CD14-positive monocyte (primary cell): ENCODE data around the gene HNF1B. TPM values are rescaled to one million over a fixed set of nuclear protein-coding genes. Genes with fewer than 3 reads are reported as not detected.

ENCODE experiments used
- DNase-seq, 3 donors: peaks; one replicate each; pipeline ENCODE4 v3.0.0-alpha.2; 2011 to 2022
- H2AFZ ChIP-seq: 2 replicates; pipeline ENCODE4 v1.6.0; 2012; ENCODE audit warnings: mild to moderate bottlenecking, low read depth, low read length, inconsistent platforms; ENCODE audit not compliant: insufficient read depth, poor library complexity, severe bottlenecking
- H3K27ac ChIP-seq, 2 donors: 1 replicate in 1 of 2; 2 replicates in 1 of 2; pipeline ENCODE4 v1.5.1; 2012 to 2013; ENCODE audit warnings: low read length in 2 of 2, control low read depth in 1 of 2, inconsistent platforms in 1 of 2, low read depth in 1 of 2, mild to moderate bottlenecking in 1 of 2
- H3K27me3 ChIP-seq, 2 donors: one replicate each; pipeline versions ENCODE4 v1.6.0 to v1.6.1; 2011 to 2013; ENCODE audit warnings: low read length in 2 of 2; ENCODE audit not compliant: control insufficient read depth in 2 of 2, insufficient read depth in 2 of 2
- H3K36me3 ChIP-seq, 2 donors: replicated peaks in 1 of 2; 1 replicate in 1 of 2; 2 replicates in 1 of 2; pipeline versions ENCODE4 v1.5.1 to v1.6.1; 2012 to 2013; ENCODE audit warnings: low read length in 2 of 2, control low read depth in 1 of 2, inconsistent platforms in 1 of 2, mild to moderate bottlenecking in 1 of 2; ENCODE audit not compliant: insufficient read depth in 2 of 2, control insufficient read depth in 1 of 2
- H3K4me1 ChIP-seq, 2 donors: 1 replicate in 1 of 2; 2 replicates in 1 of 2; pipeline versions ENCODE4 v1.5.1 to v1.6.1; 2012 to 2013; ENCODE audit warnings: low read length in 2 of 2, control low read depth in 1 of 2, inconsistent platforms in 1 of 2, mild to moderate bottlenecking in 1 of 2, moderate library complexity in 1 of 2; ENCODE audit not compliant: insufficient read depth in 2 of 2, control insufficient read depth in 1 of 2
- H3K4me2 ChIP-seq: replicated peaks from 2 replicates; pipeline ENCODE3; 2012; ENCODE audit warnings: low read length, moderate library complexity, mild to moderate bottlenecking; ENCODE audit not compliant: poor library complexity, severe bottlenecking; ENCODE audit errors: extremely low read depth
- H3K4me3 ChIP-seq, 3 experiments: fragments of 200-600 bp in 1 of 3; sonication (generic) in 1 of 3; replicated peaks in 1 of 3; 1 replicate in 2 of 3; 2 replicates in 1 of 3; pipeline ENCODE4 v1.5.1; 2011 to 2013; ENCODE audit warnings: low read length in 3 of 3, mild to moderate bottlenecking in 3 of 3, control low read depth in 2 of 3, low read depth in 2 of 3, inconsistent platforms in 1 of 3, moderate library complexity in 1 of 3
- H3K79me2 ChIP-seq: 2 replicates; pipeline ENCODE4 v1.6.0; 2012; ENCODE audit warnings: mild to moderate bottlenecking, control low read depth, inconsistent platforms, low read length, moderate library complexity; ENCODE audit not compliant: insufficient read depth
- H3K9ac ChIP-seq: 2 replicates; pipeline ENCODE4 v1.6.0; 2017; ENCODE audit warnings: low read length, mild to moderate bottlenecking; ENCODE audit not compliant: insufficient read depth, poor library complexity, severe bottlenecking
- H3K9me3 ChIP-seq, 2 donors: replicated peaks in 1 of 2; 1 replicate in 1 of 2; 2 replicates in 1 of 2; pipeline versions ENCODE4 v1.5.1 to v1.6.1; 2012 to 2013; ENCODE audit warnings: low read length in 2 of 2, control low read depth in 1 of 2; ENCODE audit not compliant: control insufficient read depth in 1 of 2, insufficient read depth in 1 of 2
- H4K20me1 ChIP-seq: 2 replicates; pipeline ENCODE4 v1.6.0; 2012; ENCODE audit warnings: mild to moderate bottlenecking, low read length, control low read depth, moderate library complexity; ENCODE audit not compliant: insufficient read depth
- H3K27ac Mint-ChIP-seq, 7 donors: one replicate each; pipeline ENCODE4 v1.8.0; 2020; ENCODE audit warnings: mild to moderate bottlenecking in 7 of 7, mixed read lengths in 7 of 7, moderate library complexity in 6 of 7, inconsistent platforms in 2 of 7
- H3K27me3 Mint-ChIP-seq, 3 donors: one replicate each; pipeline ENCODE4 v1.8.0; 2021 to 2022; ENCODE audit warnings: low read depth in 3 of 3, mild to moderate bottlenecking in 3 of 3, mixed read lengths in 3 of 3, moderate library complexity in 3 of 3, inconsistent platforms in 1 of 3
- H3K36me3 Mint-ChIP-seq, 2 donors: one replicate each; pipeline ENCODE4 v1.8.0; 2020; ENCODE audit warnings: mixed read lengths in 2 of 2, inconsistent platforms in 1 of 2, mild to moderate bottlenecking in 1 of 2
- H3K4me1 Mint-ChIP-seq: one replicate; pipeline ENCODE4 v1.8.0; 2020; ENCODE audit warnings: mild to moderate bottlenecking, mixed read lengths
- H3K4me3 Mint-ChIP-seq, 2 donors: one replicate each; pipeline ENCODE4 v1.8.0; 2020; ENCODE audit warnings: mild to moderate bottlenecking in 2 of 2, mixed read lengths in 2 of 2, moderate library complexity in 1 of 2
- H3K9me3 Mint-ChIP-seq, 7 donors: one replicate each; pipeline ENCODE4 v1.8.0; 2020 to 2022; ENCODE audit warnings: mixed read lengths in 7 of 7, mild to moderate bottlenecking in 6 of 7, moderate library complexity in 6 of 7, inconsistent platforms in 2 of 7
- WGBS: methylation state at CpG from one replicate; pipeline ENCODE4 v1.1.5; 2013; ENCODE audit warnings: missing lambda C conversion rate; ENCODE audit not compliant: insufficient coverage; 5-methylcytosine and 5-hydroxymethylcytosine counted together
- intact Hi-C, 2 donors: fragments of 100-400 bp; cut with micrococcal nuclease; formaldehyde crosslinking; loops; one replicate each; pipeline versions ENCODE4 v1.15.0 to v1.15.1; 2023
- polyA plus RNA-seq, 3 donors: library from polyadenylated mRNA; depleted of rRNA in 1 of 3; unstranded in 2 of 3; stranded (reverse) in 1 of 3; fragments of 300-500 nt in 2 of 3; fragments of >200 nt in 1 of 3; fragmentation: Illumina TruSeq in 2 of 3; gene quantifications; 1 replicate in 2 of 3; 2 replicates in 1 of 3; pipeline ENCODE4 v1.2.3, GENCODE V29; 2012 to 2021
- TF ChIP-seq, protein P1 (sequence below): fragments of 200-600 bp; IDR thresholded peaks from one replicate; pipeline ENCODE4 v1.8.0; 2022; ENCODE audit warnings: antibody characterized with exemption, mild to moderate bottlenecking

HNF1B gene
- polyA plus RNA-seq, 3 donors, result not detected

- H3K36me3 Mint-ChIP-seq, result no peaks in the 10 kb centered on the region
- no peaks in the 10 kb centered on the region for H3K36me3 ChIP-seq
- H3K27ac Mint-ChIP-seq, result no peak overlapping the region
- H3K27me3 Mint-ChIP-seq, result peaks cover 1 to 5% (median 2%) of the 10 kb centered on the region in 3 donors
- H3K4me3 ChIP-seq, result no peak overlapping the region
- H3K4me1 ChIP-seq, result no peaks in the 10 kb centered on the region
- H4K20me1 ChIP-seq, result no peaks in the 10 kb centered on the region
- no peak overlapping the region for H3K4me2 ChIP-seq
- H3K79me2 ChIP-seq, result no peaks in the 10 kb centered on the region
- H2AFZ ChIP-seq, result no peak overlapping the region
- H3K27ac ChIP-seq, result no peak overlapping the region
- H3K9me3 Mint-ChIP-seq, result no peaks in the 10 kb centered on the region
- intact Hi-C loops, result loop anchor here in 1 of 2 donors (10.0 kb wide), 1 partner anchor 58 kb away; no protein-coding TSS in a partner anchor
- no peak for DNase-seq
- no peaks in the 10 kb centered on the region for H3K4me1 Mint-ChIP-seq
- H3K9me3 ChIP-seq, result no peaks in the 10 kb centered on the region
- no peak overlapping the region for H3K4me3 Mint-ChIP-seq
- no peak overlapping the region for H3K9ac ChIP-seq
- TF ChIP-seq, protein P1, sequence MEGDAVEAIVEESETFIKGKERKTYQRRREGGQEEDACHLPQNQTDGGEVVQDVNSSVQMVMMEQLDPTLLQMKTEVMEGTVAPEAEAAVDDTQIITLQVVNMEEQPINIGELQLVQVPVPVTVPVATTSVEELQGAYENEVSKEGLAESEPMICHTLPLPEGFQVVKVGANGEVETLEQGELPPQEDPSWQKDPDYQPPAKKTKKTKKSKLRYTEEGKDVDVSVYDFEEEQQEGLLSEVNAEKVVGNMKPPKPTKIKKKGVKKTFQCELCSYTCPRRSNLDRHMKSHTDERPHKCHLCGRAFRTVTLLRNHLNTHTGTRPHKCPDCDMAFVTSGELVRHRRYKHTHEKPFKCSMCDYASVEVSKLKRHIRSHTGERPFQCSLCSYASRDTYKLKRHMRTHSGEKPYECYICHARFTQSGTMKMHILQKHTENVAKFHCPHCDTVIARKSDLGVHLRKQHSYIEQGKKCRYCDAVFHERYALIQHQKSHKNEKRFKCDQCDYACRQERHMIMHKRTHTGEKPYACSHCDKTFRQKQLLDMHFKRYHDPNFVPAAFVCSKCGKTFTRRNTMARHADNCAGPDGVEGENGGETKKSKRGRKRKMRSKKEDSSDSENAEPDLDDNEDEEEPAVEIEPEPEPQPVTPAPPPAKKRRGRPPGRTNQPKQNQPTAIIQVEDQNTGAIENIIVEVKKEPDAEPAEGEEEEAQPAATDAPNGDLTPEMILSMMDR, result no peak
- WGBS, result no CpG with 5 or more reads among the region's 1 CpG
- H3K27me3 ChIP-seq, result no peaks in the 10 kb centered on the region
These were observed 77.8 kb downstream of the HNF1B start for GRCh38 chr17:37667039-37667438.

DNA sequence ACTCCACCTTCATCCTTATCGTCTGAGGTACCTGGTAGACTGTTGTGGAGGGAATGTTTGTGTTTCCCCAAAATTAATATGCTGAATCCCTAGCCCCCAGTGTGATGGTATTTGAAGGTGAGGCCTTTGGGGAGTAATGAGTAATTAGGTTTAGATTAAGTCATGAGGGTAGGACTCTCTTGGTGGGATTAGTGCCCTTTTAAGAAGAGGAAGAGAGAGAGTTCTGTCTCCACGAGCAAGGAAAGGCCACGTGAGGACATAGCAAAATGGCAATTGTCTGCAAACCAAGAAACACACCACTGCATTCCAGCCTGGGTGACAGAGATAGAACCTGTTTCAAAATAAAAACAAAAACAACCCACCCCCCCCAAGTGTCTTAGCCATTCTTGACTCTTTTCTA lies 80.6 kb downstream of the HNF1B start:
- Histone ChIP-seq H4K20me1 (no peaks in the 10 kb centered on the region), H3K36me3 (no peaks in the 10 kb centered on the region), H3K4me3 (no peak overlapping the region), H3K4me2 (no peak overlapping the region), H3K27me3 (no peaks in the 10 kb centered on the region), H3K27ac (no peak overlapping the region), H2AFZ (no peak overlapping the region), H3K9ac (no peak overlapping the region), H3K79me2 (no peaks in the 10 kb centered on the region), H3K9me3 (no peaks in the 10 kb centered on the region), H3K4me1 (no peaks in the 10 kb centered on the region)
- no peak for DNase-seq
- TF ChIP-seq, protein P1, result no peak
- Mint-ChIP-seq H3K27ac (no peak overlapping the region), H3K36me3 (no peaks in the 10 kb centered on the region), H3K4me1 (no peaks in the 10 kb centered on the region), H3K4me3 (no peak overlapping the region), H3K9me3 (no peaks in the 10 kb centered on the region), H3K27me3 (peaks cover 0 to 5% (median 2%) of the 10 kb centered on the region in 3 donors)
- intact Hi-C loops, result loop anchor here in 1 of 2 donors (10.0 kb wide), 1 partner anchor 61 kb away; no protein-coding TSS in a partner anchor
- WGBS, result no CpG with 5 or more reads among the region's 3 CpGs
